ENCODE results near the gene C1orf174.
A peak's percentile ranks its signal among the peaks of the same experiment; 100 is the strongest.

The C1orf174 gene

DNA sequence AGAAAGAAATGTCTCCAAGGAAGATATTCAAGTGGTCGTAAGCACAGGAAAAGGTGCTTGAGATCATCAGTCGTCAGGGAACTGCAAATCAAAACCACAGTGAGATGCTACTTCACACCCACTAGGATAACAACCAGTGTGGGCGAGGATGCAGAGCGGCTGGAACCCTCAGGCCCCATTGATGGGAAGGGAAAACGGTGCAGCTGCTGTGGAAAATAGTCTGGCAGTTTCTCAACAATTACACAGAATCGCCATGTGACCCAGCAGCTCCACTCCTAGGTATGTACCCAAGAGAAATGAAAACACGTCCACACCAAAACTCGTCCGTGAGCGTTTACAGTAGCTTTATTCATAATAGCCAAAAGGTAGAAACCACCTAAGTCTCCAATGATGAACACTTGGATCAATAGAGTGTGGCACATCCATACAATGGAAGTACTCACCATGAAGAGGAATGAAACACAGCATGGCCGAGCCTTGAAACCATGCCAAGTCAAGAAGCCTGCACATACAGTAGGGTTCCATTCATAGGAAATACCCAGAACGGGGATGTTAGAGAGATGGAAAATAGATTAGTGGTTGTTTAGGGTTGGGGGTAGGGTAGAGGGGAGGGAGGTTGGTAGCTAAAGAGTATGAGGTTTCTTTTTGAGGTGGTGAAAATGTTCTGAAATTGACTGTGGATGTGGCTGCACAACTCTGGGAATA, 36.7 kb downstream of the C1orf174 start:
- no peak for DNase-seq (ENCODE audit: low read depth in 1 of 2, low spot score in 1 of 2)
- no peak for TF ChIP-seq JUND (IDR thresholded peaks at IDR 0.05; ENCODE audit: low read depth)
- in situ Hi-C loops (cut with HindIII; ENCODE audit: low pct_unique_long_range_greater_than_20kb, low sequenced_read_pairs), result no loop called here

- in situ Hi-C loops (cut with HindIII; ENCODE audit: low pct_unique_long_range_greater_than_20kb, low sequenced_read_pairs), result no loop called here
- TF ChIP-seq JUND (IDR thresholded peaks at IDR 0.05; ENCODE audit: low read depth), result no peak
- DNase-seq (ENCODE audit: low read depth in 1 of 2, low spot score in 1 of 2), result peak; percentile 31 to 46
These were observed 41.7 kb downstream of the C1orf174 start for GRCh38 chr1:3858231-3858981.

DNA sequence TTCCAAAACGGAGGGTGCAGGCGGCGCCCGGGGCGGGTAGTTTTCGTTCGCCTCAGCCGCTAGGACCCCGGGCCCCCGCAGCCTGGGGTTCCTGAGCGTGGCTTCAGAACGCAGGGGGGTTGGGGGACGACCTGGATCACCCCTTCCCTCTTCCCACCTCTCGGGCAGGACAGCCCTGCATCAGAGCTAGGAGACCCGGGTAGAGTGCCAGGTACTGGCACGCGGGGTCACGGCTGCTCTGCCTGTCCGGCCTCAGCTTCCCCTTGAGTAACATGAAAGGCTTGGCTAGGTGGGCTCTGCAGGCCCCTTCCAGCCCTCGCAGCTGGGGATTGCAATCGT, 42.3 kb downstream of the C1orf174 start:
- TF ChIP-seq JUND (IDR thresholded peaks at IDR 0.05; ENCODE audit: low read depth), result no peak
- no peak for DNase-seq (ENCODE audit: low read depth in 1 of 2, low spot score in 1 of 2)
- in situ Hi-C loops (cut with HindIII; ENCODE audit: low pct_unique_long_range_greater_than_20kb, low sequenced_read_pairs), result no loop called here

DNA sequence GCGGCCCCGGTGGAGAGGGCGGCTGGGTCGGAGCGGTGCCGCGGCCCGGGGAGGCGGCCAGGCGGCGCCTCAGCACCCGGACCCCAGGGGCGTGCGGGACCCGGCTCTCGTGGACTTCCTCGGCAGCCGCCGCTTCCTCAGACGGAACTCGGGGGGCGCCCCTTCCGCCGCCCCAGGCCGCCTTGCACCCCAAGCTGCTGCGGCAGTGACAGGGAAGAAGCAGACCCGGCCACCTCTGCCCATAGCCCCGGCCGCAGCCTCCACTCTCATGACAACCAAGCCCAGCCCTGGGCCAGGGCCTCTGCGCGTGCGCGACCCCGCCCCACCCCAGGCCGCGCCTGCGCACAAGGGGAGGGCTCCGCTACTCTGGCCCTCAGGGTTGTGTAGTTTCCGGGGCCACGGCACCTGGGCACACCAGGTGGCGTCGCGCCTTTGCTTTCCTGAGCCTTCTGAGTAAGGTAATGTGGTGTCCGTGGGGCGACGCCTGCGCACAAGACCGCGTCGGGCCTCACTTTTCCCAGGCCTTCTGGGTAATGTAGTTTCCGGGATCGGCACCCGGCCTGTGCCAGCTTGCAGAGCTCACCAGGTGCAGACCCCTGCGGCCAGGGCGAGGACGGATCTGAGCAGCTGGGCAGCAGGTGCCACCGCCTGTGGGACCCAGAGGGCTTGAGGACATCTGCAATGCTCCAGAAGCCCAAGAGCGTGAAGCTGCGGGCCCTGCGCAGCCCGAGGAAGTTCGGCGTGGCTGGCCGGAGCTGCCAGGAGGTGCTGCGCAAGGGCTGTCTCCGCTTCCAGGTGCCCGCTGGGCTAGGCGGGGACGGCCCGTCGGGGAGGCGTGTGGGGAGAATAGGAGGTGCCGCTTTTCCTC, 42.9 kb downstream of the C1orf174 start, which contains the start of the genes CEP104 and DFFB:
Gene CEP104, minus strand, starts transcription at position 289 of the 868 bp plus-strand sequence. CDS start 4,804 bp downstream, outside the sequence.
Gene DFFB, plus strand, starts transcription at position 554 of the 868 bp plus-strand sequence. Its CDS starts 128 bp downstream, at position 682.
- in situ Hi-C loops (cut with HindIII; ENCODE audit: low pct_unique_long_range_greater_than_20kb, low sequenced_read_pairs), result no loop called here
- peak; percentile 98 to 99 for DNase-seq (ENCODE audit: low read depth in 1 of 2, low spot score in 1 of 2)
- TF ChIP-seq JUND (IDR thresholded peaks at IDR 0.05; ENCODE audit: low read depth), result no peak

DNA sequence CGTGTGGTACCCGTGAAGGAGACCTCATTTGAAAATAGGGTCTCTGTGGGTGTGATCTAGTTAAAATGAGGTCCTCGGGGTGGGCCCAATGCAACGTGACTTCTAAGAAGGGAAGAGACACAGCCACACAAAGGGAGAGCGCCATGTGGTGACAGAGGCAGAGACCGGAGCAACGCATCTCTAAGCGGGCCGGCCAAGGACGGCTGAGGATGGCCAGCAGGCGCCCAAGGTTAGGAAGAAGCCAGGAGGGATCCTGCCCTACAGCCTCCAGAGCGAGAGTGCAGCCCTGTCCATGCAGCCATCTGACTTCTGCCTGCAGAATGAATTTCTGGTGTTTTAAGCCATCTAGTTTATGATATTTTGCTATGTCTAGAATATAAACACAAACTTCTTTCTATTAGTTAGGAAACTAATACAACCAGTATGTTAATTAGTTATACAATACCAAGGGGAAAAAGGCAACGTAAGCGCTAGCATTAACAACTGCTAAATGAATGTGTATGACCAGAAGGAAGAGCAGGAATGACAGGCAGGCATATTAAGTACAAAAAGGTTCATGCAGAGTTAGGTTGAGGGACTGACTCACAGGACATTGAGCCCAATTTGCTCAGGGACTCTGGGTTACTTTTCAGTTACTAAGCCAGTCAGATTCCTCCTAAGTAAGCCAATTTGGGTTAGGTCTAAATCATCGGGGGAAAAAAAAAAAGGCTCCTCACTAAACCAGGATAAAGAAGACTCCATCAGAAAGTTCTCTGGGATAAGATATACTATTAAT, 47.2 kb downstream of the C1orf174 start:
- TF ChIP-seq JUND (IDR thresholded peaks at IDR 0.05; ENCODE audit: low read depth), result no peak
- DNase-seq (ENCODE audit: low read depth in 1 of 2, low spot score in 1 of 2), result no peak
- in situ Hi-C loops (cut with HindIII; ENCODE audit: low pct_unique_long_range_greater_than_20kb, low sequenced_read_pairs), result no loop called here

DNA sequence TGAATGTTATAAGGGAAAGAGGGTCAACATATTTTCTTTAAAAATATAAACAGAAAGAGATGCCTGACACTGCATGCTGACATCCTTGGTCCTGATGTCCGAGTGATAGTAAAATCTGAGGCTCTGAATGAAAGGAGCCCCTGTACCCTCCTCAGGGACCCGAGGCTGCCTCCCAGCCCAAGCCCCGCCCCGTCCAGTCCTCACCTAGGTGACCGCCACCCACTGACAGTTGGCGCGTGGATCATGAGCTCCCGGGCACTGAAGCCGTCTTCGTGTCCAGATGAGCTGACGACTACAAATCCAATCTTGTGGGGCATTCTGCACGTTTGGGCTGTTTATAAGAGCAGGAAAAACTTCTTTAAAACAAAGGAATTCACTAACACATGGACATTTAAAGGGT, 48.0 kb downstream of the C1orf174 start:
- no peak for DNase-seq (ENCODE audit: low read depth in 1 of 2, low spot score in 1 of 2)
- no peak for TF ChIP-seq JUND (IDR thresholded peaks at IDR 0.05; ENCODE audit: low read depth)
- in situ Hi-C loops (cut with HindIII; ENCODE audit: low pct_unique_long_range_greater_than_20kb, low sequenced_read_pairs), result no loop called here

DNA sequence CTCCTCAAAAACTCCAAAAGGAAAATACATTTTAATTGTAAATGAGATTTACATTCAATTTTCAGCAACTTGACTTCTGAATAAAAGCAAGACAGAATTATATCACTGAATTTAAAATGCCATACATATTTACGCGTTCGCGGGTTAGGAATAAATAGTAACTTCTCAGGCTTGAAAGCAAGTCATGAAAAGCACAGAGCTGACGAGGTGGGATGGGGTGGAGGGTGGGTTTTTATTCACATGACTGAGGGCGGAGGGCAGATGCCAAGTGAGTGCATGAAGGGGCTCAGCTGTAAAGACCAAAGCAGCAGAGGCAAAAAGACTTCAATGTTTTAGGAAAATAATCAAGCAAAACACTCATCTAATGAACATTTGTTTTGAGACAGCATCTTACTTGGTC, 48.8 kb downstream of the C1orf174 start:
- no peak for DNase-seq (ENCODE audit: low read depth in 1 of 2, low spot score in 1 of 2)
- no peak for TF ChIP-seq JUND (IDR thresholded peaks at IDR 0.05; ENCODE audit: low read depth)
- in situ Hi-C loops (cut with HindIII; ENCODE audit: low pct_unique_long_range_greater_than_20kb, low sequenced_read_pairs), result no loop called here

- no peak for TF ChIP-seq JUND (IDR thresholded peaks at IDR 0.05; ENCODE audit: low read depth)
- in situ Hi-C loops (cut with HindIII; ENCODE audit: low pct_unique_long_range_greater_than_20kb, low sequenced_read_pairs), result no loop called here
- DNase-seq (ENCODE audit: low read depth in 1 of 2, low spot score in 1 of 2), result no peak
These were observed 49.2 kb downstream of the C1orf174 start for GRCh38 chr1:3850857-3851256.

DNA sequence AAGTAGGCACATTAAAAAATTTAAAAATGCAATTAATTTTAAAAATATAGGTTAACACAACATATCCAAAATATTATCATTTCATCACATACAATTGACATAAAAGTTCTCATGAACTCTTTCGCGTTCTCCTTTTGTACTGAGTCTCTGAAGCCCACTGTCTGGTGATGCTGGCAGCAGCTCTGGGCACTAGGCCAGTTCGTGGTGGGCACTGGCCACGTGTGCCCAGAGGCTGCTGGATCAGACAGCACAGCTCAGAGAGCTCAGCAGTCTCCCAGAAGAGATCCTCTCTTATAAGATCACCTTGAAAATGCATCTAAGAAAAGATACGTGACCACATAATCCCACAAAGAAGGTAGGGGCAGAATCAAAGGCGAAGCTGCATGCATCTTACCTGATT, 53.0 kb downstream of the C1orf174 start:
- no peak for TF ChIP-seq JUND (IDR thresholded peaks at IDR 0.05; ENCODE audit: low read depth)
- no peak for DNase-seq (ENCODE audit: low read depth in 1 of 2, low spot score in 1 of 2)
- in situ Hi-C loops (cut with HindIII; ENCODE audit: low pct_unique_long_range_greater_than_20kb, low sequenced_read_pairs), result no loop called here

DNA sequence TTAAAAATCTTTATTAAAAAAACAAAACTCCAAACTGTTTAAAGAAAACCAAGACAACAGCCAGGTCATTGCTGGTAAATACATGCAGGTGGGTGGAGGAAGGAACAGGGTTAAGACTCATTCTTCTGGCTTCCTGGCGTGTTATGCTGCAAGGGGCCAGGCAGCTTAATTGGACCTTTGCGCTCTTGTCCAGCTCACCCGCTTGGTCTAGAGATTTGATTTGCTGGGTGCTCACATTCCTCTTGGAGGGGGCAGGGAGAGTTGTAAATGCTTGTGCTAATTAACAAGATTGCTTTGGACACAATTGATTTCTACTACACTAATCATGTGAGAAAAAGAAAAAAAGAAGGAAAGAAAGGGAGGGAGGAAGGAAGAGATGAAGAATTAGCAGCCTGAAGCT, 53.5 kb downstream of the C1orf174 start:
- TF ChIP-seq JUND (IDR thresholded peaks at IDR 0.05; ENCODE audit: low read depth), result no peak
- in situ Hi-C loops (cut with HindIII; ENCODE audit: low pct_unique_long_range_greater_than_20kb, low sequenced_read_pairs), result no loop called here
- DNase-seq (ENCODE audit: low read depth in 1 of 2, low spot score in 1 of 2), result no peak

- DNase-seq (ENCODE audit: low read depth in 1 of 2, low spot score in 1 of 2), result no peak
- in situ Hi-C loops (cut with HindIII; ENCODE audit: low pct_unique_long_range_greater_than_20kb, low sequenced_read_pairs), result no loop called here
- TF ChIP-seq JUND (IDR thresholded peaks at IDR 0.05; ENCODE audit: low read depth), result no peak
These were observed 57.2 kb downstream of the C1orf174 start for GRCh38 chr1:3842912-3843311.

GRCh38 chr1:3841491-3841890, 58.6 kb downstream of the C1orf174 start:
- no peak for TF ChIP-seq JUND (IDR thresholded peaks at IDR 0.05; ENCODE audit: low read depth)
- in situ Hi-C loops (cut with HindIII; ENCODE audit: low pct_unique_long_range_greater_than_20kb, low sequenced_read_pairs), result no loop called here

More at GRCh38 chr1:3841491-3841890, 58.6 kb downstream of the C1orf174 start:
- no peak for DNase-seq (ENCODE audit: low read depth in 1 of 2, low spot score in 1 of 2)

Data from T47D (cell line).